ENCODE results near the gene PLXNA2.

The PLXNA2 gene

DNA sequence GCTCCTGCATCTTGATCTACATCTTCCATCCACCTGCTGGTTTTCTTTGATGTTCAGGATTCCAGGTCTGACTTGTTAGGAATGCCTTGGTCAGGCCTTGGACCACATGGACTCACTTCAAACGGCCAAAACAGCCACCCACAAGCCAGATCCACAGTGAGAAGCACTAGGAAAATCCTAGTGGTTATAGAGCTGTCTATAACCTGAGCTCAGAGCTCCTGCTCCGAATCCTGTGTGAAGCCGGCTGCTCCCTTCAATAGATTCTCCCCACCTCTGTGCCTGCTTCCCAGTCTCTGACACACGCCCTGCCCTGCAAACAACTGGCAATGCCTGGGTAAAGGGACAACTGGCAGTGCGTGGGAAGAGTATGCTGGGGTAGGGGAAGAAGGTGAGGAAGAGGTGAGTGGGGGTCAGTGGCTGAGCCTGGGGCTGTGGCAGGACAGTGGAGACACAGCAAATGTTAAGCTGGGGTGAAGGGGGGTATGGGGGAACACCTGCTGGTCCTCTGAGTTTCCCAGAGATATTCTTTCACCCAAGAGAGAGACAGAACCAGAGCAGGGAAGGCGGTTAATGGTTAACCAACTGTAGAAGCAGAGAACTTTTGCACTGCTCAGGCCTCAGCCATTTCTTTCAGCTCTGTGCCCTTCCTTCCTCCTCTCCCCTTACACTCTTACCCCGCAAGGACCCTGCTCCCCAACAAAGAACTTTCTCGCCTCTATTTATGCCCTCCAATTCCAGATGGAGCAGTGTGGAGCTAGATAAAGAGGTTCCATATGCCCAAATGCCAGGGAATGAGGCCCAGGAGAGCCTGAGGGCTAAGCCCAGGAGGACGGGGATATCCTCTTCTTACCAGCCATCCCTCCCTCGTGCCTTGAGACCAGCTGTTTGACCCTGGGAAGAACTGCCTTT, 4.5 kb downstream of the PLXNA2 start:
- no peak for DNase-seq

DNA sequence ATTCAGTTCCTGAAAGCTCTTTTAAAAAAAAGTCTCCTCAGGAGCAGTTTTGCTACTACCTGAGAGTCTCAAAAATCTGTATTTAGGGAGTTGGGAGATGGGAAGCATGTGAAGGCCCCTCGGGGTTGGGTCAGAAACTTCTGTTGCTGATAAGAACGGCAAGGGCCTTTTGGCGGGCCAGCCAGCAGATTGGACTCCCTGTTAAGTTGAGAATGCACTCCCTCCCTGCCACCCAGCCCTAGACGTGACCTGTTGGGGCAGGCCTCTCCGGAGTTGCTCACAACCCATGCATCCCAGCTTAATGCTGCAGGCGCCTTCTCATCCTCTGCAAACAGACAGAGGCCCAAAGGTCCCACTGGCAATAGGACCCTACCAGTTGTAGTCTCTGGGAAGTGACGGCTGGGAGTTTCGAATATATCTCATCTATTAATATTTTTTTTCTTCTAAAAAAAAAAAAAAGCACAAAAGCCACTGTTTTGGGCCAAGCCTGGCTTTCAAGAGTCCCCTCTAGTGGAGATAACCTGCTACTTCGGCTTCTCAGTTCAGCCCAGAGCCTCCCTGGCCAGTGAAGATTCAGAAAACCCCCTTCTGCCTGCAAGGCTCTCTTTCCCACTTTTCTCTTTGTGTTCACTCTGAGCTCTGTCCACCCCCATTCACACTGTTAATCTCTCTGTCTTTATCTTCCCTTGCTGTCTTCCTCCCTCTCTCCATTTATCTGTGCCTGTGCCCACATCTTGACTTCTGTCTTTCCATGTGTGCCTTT, 5.3 kb downstream of the PLXNA2 start:
- no peak for DNase-seq

DNA sequence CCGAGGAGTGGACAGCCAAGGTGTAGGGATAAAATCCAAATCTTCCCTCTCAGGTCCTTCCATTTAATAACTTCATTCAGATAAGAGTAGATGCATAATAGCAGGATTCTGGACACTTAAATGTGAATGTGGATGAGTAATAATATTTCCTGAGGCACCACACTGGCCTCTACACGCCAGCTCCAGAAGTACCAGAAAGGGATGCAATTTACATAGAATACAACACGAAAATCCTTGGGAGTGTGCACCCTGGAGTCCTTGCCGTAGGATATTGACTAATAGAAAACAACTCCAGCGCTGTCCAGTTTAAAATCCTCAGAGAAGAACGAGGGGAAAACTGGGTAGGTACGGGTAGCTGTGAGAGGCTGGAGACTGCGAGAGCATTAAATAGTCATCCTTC, 6.9 kb downstream of the PLXNA2 start:
- no peak for DNase-seq

DNA sequence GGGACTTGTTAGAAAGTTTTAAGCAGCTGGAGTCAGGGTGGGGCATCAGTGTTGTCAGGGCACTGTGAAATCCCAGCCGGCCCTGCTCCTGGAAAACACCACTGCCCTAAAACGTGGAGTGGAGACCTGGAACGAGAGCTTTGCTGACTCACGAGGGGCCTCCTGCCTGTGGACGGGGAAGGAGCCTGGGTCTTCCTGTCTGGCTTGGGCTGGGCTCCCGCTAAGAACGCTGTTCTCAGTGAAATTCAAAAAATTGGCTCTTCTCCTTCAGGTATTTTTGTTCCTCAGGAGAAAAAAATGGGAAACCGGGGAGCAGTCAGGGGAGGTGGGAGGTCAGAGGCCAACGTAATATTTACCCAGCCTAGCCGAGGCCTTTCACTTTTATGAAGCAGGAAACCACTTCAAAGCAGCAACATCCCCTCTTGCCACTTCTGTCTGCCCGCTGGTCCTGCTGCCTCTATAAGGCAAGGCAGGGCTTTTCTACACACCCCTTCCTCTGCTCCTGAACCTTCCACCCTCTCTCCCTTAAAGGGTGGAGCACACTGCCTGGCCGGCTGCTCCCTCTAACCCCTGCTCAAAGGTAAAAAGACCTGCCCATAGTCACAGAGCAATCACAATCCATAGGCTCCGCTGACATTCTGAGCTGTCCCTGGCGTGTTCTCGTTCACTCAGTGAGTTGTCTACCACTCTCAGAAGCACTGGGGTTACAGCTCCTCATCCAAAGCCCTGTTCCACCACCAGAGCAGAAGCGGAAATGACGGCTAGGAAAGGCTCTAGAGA, 8.0 kb downstream of the PLXNA2 start:
- DNase-seq: no peak

- no peak for DNase-seq
Observed at GRCh38 chr1:208235356-208235981, 8.7 kb downstream of the PLXNA2 start.

DNA sequence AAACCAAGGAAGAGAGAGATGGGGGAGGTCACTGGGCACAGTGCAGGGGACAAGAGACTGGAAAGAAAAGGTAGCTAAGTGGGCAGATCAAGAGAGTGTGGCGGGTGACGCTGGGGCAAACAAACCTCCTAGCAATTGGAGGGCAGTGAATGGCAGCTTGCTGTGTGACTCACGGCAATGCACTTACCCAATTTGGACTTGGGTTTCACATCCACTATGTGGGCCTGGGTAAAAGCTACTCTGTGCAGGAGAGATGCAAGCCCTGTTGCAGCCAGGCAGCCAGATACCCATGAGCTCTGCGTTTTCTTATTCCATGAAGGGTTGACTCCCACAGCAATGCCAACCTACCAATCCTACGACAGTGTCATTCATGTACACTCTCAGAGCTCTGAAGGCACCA, 9.5 kb downstream of the PLXNA2 start:
- no peak for DNase-seq

GRCh38 chr1:208233978-208234377, 10.2 kb downstream of the PLXNA2 start:
- no peak for DNase-seq

DNA sequence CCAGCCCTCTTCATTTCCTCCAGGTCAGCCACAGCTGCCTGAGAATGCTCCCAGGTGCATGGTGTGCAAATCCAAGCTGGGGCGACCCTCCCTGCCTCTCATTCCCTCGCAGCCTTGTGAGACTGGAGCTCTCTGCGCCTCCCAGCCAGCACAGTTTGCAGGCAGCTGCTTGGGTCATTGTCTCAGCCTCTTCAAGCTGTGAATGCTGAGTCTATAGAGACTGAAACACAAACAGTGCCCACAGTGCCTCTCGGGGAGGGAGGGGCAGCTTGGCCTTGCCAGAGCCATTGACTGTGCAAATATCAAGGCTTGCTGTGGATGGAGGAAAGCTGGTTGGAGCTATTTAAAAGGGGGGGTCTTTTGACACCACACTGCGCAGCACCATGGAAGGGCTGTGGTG, 10.6 kb downstream of the PLXNA2 start:
- no peak for DNase-seq

DNA sequence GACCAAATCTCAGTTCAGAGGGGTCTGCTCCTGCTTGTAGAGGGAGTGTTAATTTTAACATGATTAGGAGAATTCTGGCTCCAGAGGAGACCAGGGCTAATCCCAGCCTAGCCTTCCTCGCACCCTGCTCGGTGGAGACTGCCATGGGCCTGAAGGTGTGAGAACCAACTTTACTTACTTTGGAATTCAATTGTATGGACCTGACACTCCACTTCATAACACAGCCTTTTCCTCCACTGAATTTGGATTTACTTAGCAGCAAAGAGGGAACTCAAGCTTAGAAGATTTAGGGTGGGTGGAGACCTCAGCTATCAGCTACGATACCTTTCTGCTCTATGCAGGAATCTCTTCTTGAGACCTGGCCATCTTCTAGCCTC, 11.5 kb downstream of the PLXNA2 start:
- DNase-seq: no peak

- no peak for DNase-seq
Observed at GRCh38 chr1:208231881-208232661, 12.1 kb downstream of the PLXNA2 start.

DNA sequence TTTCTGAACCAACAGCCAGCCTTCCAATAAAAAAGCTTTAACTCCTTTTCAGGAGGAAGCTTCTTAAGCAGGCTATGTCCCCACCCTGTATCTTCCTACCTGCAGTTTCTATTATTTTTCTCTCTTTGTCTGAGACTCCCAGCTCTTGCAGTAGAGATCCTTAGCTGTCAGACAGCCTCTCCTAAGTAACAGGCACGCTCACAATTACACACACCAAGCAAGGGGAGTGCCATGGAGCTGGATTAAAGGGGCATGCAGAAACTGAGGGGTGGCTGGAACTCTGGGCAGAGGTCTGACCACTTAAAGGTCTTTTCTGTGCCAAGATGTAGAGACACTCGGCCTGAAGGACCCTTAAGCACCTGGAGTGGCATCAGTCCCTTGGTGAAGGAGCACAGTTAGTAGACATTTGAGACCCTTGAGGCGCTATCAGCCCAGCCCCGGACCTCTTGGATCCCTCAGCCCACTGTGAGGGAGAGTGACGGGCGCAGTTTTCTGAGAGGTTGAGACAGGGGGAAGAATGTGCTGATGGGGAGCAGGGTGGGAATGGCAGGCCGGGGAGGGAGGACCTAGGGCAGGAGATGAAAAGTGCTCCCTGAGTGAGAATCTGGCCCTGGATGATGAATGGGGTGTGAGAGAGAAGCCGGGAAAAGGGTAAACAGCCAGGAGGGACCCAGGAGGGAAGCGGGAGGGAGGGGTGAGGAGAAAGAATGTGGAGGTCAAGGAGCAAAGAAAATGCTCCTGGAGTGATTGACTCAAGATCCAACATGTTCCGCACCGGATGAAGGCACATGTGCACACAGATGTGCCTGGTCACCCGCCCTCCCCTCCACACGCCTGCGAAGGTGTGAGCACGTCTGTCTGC, 13.3 kb downstream of the PLXNA2 start:
- DNase-seq: no peak

- no peak for DNase-seq
Observed at GRCh38 chr1:208228550-208228949, 15.6 kb downstream of the PLXNA2 start.

- DNase-seq: no peak
Observed at GRCh38 chr1:208228026-208228425, 16.2 kb downstream of the PLXNA2 start.

GRCh38 chr1:208227366-208227765, 16.8 kb downstream of the PLXNA2 start:
- DNase-seq: no peak

- DNase-seq: no peak
Observed at GRCh38 chr1:208225954-208226937, 17.9 kb downstream of the PLXNA2 start.

DNA sequence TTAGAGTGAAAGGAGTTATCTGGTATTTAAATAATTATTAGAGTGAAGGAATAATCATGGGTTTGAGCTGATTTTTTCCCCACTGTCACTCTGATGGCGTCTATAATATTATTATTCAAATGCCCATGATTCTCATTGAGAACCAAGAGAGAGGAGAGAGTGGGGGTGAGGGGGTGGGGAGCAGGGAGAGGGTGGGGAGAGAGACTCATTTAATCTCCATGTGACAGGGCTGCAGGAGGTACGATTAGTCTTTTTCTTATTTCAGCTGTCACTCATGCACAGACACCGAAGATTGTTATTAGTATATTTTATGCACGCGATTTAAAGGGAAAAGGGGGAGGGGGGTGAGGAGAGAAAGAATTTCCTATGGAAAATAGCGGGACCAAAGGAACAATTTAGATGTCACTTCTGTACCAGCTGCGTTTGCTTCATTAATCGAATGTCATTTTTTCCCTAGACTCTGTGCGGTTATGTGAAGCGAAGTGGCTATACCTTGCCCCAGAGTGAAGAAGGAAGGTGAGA, 19.9 kb downstream of the PLXNA2 start:
- DNase-seq: no peak

DNA sequence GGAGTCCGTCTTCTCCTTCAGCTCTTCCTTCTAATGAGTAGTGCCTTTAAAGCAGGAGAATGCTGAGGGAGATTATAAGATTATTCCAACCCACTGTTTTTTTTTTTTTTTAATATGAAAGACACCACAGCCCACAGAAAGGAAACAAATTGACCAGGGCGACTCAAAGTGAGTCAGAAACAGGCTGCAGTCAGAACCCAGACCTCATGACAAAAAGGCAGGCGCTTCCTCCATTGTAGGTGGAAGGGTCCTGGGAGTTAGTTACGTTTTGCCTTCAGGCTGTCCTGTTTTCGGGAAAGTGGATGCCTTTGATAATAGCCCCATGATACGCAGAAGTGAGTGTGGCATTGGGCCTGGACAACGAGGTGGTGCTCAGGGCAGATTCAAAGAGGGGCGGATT, 21.0 kb downstream of the PLXNA2 start:
- DNase-seq: no peak

- DNase-seq: no peak
Observed at GRCh38 chr1:208222376-208223126, 21.6 kb downstream of the PLXNA2 start.

DNA sequence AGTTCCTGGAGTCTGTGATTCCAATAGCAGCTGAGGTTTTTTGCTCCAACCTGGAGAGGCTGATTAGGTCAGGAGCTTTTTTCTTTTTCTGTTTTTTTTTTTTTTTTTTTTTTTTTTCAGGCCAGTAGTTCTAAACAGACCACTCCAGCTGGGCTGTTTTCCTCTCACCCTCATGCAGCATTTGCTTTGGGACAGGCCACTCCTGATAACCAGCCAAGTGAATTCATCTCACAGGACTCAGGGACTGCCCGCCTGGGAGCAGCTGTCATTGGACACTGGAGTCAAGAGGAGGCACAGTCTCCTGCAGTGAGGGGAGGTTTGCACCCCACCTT, 22.9 kb downstream of the PLXNA2 start:
- DNase-seq: no peak
